Transverse colon (tissue), 4 donors: ENCODE data around the gene GPR162. TPM values are rescaled to one million over a fixed set of nuclear protein-coding genes. Genes with fewer than 3 reads are reported as not detected.

Experiments used
- DNase-seq: peaks from one replicate; pipeline ENCODE4 v3.0.0-alpha.2; 2019
- H3K27ac ChIP-seq, 4 donors: fragments of 200-600 bp; sonication (generic); 2 replicates each; pipeline ENCODE4 v1.5.1; 2016 to 2018; ENCODE audit warnings: inconsistent platforms in 4 of 4
- H3K27me3 ChIP-seq: fragments of 200-600 bp; sonication (generic); 2 replicates; pipeline ENCODE4 v1.5.1; 2017; ENCODE audit warnings: inconsistent platforms
- H3K36me3 ChIP-seq, 4 donors: fragments of 200-600 bp; sonication (generic); 2 replicates each; pipeline ENCODE4 v1.5.1; 2017 to 2019; ENCODE audit warnings: inconsistent platforms in 4 of 4
- H3K4me1 ChIP-seq, 4 donors: fragments of 200-600 bp; sonication (generic); 2 replicates each; pipeline ENCODE4 v1.5.1; 2017 to 2020; ENCODE audit warnings: inconsistent platforms in 4 of 4
- H3K4me3 ChIP-seq, 4 donors: fragments of 200-600 bp; sonication (generic); 1 replicate in 1 of 4; 2 replicates in 3 of 4; pipeline versions ENCODE4 v1.5.1 to v1.6.1; 2017 to 2019; ENCODE audit warnings: inconsistent platforms in 4 of 4
- H3K9me3 ChIP-seq, 2 donors: fragments of 200-600 bp; sonication (generic); 2 replicates each; pipeline ENCODE4 v1.5.1; 2017 to 2019; ENCODE audit warnings: inconsistent platforms in 2 of 2
- CTCF ChIP-seq, 5 experiments: fragments of 200-600 bp in 3 of 5; fragments of 450-650 bp in 2 of 5; sonication (generic) in 3 of 5; IDR thresholded peaks; 1 replicate in 2 of 5; 2 replicates in 3 of 5; pipeline ENCODE4 v1.5.1; 2016 to 2017; ENCODE audit warnings: antibody characterized with exemption in 5 of 5, inconsistent platforms in 3 of 5, mild to moderate bottlenecking in 2 of 5, moderate library complexity in 1 of 5
- EP300 ChIP-seq: sonication (generic); formaldehyde crosslinking; IDR thresholded peaks from one replicate; pipeline ENCODE4 v1.6.1; 2017; ENCODE audit warnings: antibody characterized with exemption, low read depth
- POLR2A ChIP-seq: fragments of 450-650 bp; IDR thresholded peaks from one replicate; pipeline ENCODE4 v1.6.1; 2016; ENCODE audit warnings: antibody characterized with exemption, mild to moderate bottlenecking, moderate library complexity
- POLR2AphosphoS5 ChIP-seq, 3 donors: sonication (generic); formaldehyde crosslinking; IDR thresholded peaks; one replicate each; pipeline ENCODE4 v1.6.1; 2016; ENCODE audit warnings: antibody characterized with exemption in 3 of 3
- WGBS, 2 donors: methylation state at CpG; one replicate each; pipeline ENCODE4 v1.1.5; 2018; ENCODE audit warnings: low coverage in 1 of 2; 5-methylcytosine and 5-hydroxymethylcytosine counted together
- in situ Hi-C, 4 donors: fragments of 200-750 bp; cut with MboI; loops; one replicate each; pipeline versions ENCODE4 v1.15.0 to v1.15.1; 2017; ENCODE audit warnings: low sequenced_read_pairs in 3 of 4, low pct_ligation_motif_present in 1 of 4, low pct_unique_long_range_greater_than_20kb in 1 of 4
- intact Hi-C: fragments of 100-400 bp; cut with DNase I; formaldehyde crosslinking; loops from one replicate; pipeline ENCODE4 v1.15.1; 2023; ENCODE audit warnings: low total_unique reads
- total RNA-seq, 4 donors: library from RNA; depleted of rRNA; stranded (reverse); fragments of >200 nt; gene quantifications; one replicate each; pipeline ENCODE4 v1.1.0, GENCODE V29; 2016

Gene GPR162
- total RNA-seq, 4 donors from 2014 or later: 3.0 to 6.4 (median 3.1) TPM; not detected in 1

DNA sequence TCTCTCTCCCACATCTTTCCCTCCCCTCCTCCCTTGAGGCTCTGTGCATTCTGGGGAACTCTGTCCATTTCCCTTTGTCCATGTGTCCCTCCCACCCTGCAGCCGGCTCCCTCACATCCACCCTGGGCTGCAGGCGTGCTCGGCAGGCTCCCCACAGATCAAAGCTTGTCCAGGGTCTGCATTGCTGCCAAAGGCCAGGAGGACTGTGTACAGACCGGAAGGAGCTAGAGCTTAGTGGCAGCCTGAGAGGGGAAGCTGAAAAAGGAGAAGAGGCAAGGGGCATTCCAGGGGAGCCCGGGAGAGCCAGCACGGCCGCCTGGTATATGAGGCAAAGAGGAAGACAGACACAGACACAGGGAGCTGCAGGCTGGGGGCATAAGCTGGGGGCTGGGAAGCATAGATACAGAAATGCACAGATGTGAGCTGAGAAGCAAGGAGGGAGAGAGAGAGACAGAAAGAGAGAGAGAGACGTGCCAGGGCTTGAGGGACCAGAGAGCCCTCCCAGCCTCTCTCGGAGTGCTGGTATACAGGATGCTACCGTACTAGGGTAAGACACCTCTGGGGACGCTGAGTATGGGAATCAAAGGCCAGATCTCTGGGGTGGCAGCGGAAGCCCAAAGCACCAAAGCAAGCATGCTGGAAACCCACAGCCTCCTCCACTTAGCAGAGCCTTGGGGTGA lies 29.0 kb upstream of the GPR162 start:
- intact Hi-C loops (no loop called here), in situ Hi-C loops (no loop called here)
- no peaks in the 10 kb centered on the region for H3K36me3 ChIP-seq
- H3K27me3 ChIP-seq: no peaks in the 10 kb centered on the region
- TF ChIP-seq EP300 (no peak), POLR2A (peak; percentile 25), POLR2AphosphoS5 (IDR thresholded peaks at IDR 0.05) (peak in 1 of 3 donors; percentile 42), CTCF (IDR thresholded peaks at IDR 0.05) (no peak)
- peak overlapping the region in 2 of 4 donors; percentile 6 to 26 for H3K4me3 ChIP-seq
- peak overlapping the region; percentile 46 to 79 (median 66) for H3K27ac ChIP-seq
- H3K4me1 ChIP-seq: peaks cover 0 to 14% (median 3%) of the 10 kb centered on the region in 4 donors
- WGBS, 2 donors: 20 to 39% methylated on average over 3 to 12 of the region's 12 CpGs
- DNase-seq: no peak
- no peaks in the 10 kb centered on the region for H3K9me3 ChIP-seq

DNA sequence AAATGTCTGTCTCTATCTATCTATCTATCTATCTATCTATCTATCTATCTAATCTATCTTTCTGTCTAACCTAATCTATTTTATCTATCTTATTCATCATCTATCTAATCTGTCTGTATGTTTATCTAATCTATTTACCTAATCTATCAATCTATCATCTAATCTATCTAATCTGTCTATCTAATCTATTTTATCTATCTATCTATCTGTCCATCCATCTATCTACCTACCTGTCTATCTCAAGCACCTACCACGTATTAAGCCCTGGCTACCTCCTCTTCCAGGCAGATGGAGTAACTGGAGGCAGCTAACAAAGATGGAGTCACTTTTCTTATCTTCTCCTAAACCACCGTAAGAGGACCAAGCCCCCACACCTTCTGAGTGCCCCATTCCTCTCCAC lies 26.5 kb upstream of the GPR162 start:
- Histone ChIP-seq H3K27ac (no peak overlapping the region), H3K27me3 (no peaks in the 10 kb centered on the region), H3K4me1 (peaks cover 0 to 14% (median 3%) of the 10 kb centered on the region in 4 donors), H3K36me3 (no peaks in the 10 kb centered on the region), H3K9me3 (no peaks in the 10 kb centered on the region), H3K4me3 (no peak overlapping the region)
- in situ Hi-C loops (no loop called here), intact Hi-C loops (no loop called here)
- no peak for DNase-seq
- 81 to 85% methylated on average over 2 of the region's 2 CpGs for whole genome bisulfite sequencing, 2 donors
- TF ChIP-seq POLR2A (no peak), POLR2AphosphoS5 (IDR thresholded peaks at IDR 0.05) (no peak), EP300 (no peak), CTCF (IDR thresholded peaks at IDR 0.05) (no peak)

- TF ChIP-seq CTCF (IDR thresholded peaks at IDR 0.05) (no peak), POLR2A (no peak), EP300 (no peak), POLR2AphosphoS5 (IDR thresholded peaks at IDR 0.05) (no peak)
- Histone ChIP-seq H3K4me3 (no peak overlapping the region), H3K27ac (no peak overlapping the region), H3K9me3 (no peaks in the 10 kb centered on the region), H3K4me1 (peaks cover 0 to 14% (median 3%) of the 10 kb centered on the region in 4 donors), H3K27me3 (no peaks in the 10 kb centered on the region), H3K36me3 (no peaks in the 10 kb centered on the region)
- intact Hi-C loops: no loop called here
- WGBS, 2 donors: 85% methylated on average over 4 of the region's 4 CpGs; no CpG with 5 or more reads in 1 of the 2 donors
- DNase-seq: no peak
- in situ Hi-C loops: no loop called here
These were observed 25.0 kb upstream of the GPR162 start for GRCh38 chr12:6796576-6796975.

GRCh38 chr12:6799147-6799546 lies 22.5 kb upstream of the GPR162 start:
- no peaks in the 10 kb centered on the region for H3K27me3 ChIP-seq
- H3K36me3 ChIP-seq: no peaks in the 10 kb centered on the region
- in situ Hi-C loops: no loop called here
- DNase-seq: no peak
- H3K9me3 ChIP-seq: no peaks in the 10 kb centered on the region
- H3K4me3 ChIP-seq: no peak overlapping the region
- H3K4me1 ChIP-seq: no peaks in the 10 kb centered on the region
- 81 to 88% methylated on average over 5 of the region's 5 CpGs for WGBS, 2 donors
- intact Hi-C loops: no loop called here
- H3K27ac ChIP-seq: no peak overlapping the region
- TF ChIP-seq CTCF (IDR thresholded peaks at IDR 0.05): no peak
- no peak for TF ChIP-seq POLR2AphosphoS5 (IDR thresholded peaks at IDR 0.05)
- no peak for TF ChIP-seq POLR2A
- no peak for TF ChIP-seq EP300
